ENCODE data around the gene TIAM2. TPM values are rescaled to one million over a fixed set of nuclear protein-coding genes. Genes with fewer than 3 reads are reported as not detected.

Gene TIAM2
- total and polyA plus RNA-seq, 10 of the 15 experiments (the other 5 are each of a cell fraction or from before 2014, with no cell fraction given) = 1.1 to 10.5 (median 2.3) TPM

- TF ChIP-seq, protein P1, sequence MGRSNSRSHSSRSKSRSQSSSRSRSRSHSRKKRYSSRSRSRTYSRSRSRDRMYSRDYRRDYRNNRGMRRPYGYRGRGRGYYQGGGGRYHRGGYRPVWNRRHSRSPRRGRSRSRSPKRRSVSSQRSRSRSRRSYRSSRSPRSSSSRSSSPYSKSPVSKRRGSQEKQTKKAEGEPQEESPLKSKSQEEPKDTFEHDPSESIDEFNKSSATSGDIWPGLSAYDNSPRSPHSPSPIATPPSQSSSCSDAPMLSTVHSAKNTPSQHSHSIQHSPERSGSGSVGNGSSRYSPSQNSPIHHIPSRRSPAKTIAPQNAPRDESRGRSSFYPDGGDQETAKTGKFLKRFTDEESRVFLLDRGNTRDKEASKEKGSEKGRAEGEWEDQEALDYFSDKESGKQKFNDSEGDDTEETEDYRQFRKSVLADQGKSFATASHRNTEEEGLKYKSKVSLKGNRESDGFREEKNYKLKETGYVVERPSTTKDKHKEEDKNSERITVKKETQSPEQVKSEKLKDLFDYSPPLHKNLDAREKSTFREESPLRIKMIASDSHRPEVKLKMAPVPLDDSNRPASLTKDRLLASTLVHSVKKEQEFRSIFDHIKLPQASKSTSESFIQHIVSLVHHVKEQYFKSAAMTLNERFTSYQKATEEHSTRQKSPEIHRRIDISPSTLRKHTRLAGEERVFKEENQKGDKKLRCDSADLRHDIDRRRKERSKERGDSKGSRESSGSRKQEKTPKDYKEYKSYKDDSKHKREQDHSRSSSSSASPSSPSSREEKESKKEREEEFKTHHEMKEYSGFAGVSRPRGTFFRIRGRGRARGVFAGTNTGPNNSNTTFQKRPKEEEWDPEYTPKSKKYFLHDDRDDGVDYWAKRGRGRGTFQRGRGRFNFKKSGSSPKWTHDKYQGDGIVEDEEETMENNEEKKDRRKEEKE (IDR thresholded peaks at IDR 0.05) = no peak
- TF ChIP-seq POU2F2 (IDR thresholded peaks at IDR 0.05; ENCODE audit: borderline replicate concordance, low read depth, low read length) = no peak
- TF ChIP-seq BMI1 (IDR thresholded peaks at IDR 0.05; ENCODE audit: borderline replicate concordance) = no peak
Observed at GRCh38 chr6:155200012-155200411, 204.9 kb downstream of the TIAM2 start (continued).

DNA sequence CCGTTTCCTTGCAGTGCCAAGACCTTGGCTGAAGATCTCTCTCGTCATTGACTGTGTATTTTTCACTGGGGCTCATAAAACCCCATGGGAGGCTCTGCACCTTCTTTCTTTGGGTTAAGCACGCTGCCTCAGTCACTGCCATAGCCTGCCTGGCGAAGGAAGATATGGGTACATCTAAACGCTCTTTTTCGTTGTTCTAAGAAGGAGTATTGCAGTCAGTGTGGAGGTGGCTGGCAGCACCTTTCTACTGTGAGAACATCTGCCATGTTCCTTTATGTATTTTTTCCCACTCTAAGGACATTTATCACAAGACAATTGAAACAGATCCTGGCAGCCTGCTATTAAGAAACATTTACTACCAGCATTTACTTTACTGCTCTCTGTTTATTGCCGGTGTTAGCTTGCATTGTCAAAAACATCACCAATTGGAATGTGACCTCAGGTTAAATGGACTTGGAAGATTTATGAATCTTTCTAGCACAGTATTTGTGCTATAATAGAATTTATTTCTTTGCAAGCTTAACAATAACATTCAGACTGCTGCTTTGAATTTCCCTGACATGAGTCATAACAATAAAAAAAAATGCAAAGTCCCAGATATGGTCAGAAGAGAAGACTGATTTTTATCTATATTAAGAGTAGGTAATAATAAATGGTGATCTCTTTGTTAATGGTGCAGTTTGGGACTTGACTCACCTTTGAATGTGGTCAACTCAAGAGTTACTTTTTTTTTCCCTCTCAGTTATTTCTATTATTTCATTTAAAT lies 206.5 kb downstream of the TIAM2 start:
- RAD21 ChIA-PET (ENCODE audit: unreplicated experiment) = interaction anchor here (0.6 to 1.3 kb wide), 3 partner anchors 16 to 47 kb away, joined by 3 to 6 read pairs (median 4); no protein-coding TSS in a partner anchor
- SMC1A ChIA-PET (ENCODE audit: uncharacterized antibody, unreplicated experiment) = interaction anchor here (1.3 to 2.5 kb wide), 3 partner anchors 17 to 25 kb away, joined by 3 to 7 read pairs (median 6); no protein-coding TSS in a partner anchor
- ATAC-seq = peak; percentile 61
- Histone ChIP-seq H3K36me3 (ENCODE audit: control insufficient read depth in 2 of 2, insufficient read depth in 2 of 2, low read length in 1 of 2) (no peaks in the 10 kb centered on the region), H3K27me3 (replicated peaks in 1 of 2; ENCODE audit: control insufficient read depth in 2 of 2, insufficient read depth in 2 of 2, low read length in 1 of 2) (no peaks in the 10 kb centered on the region), H3K4me1 (ENCODE audit: control insufficient read depth, insufficient read depth, low read length) (peaks cover 14% of the 10 kb centered on the region), H3K9ac (ENCODE audit: control insufficient read depth, insufficient read depth, low read length) (no peak overlapping the region), H3K79me2 (ENCODE audit: control insufficient read depth, insufficient read depth, low read length) (no peaks in the 10 kb centered on the region; the same call in 1 of the 2 replicates), H2AFZ (ENCODE audit: control insufficient read depth, low read depth, low read length) (no peak overlapping the region), H3K4me2 (ENCODE audit: control insufficient read depth, insufficient read depth) (no peak overlapping the region; the same call in 1 of the 2 replicates), H4K20me1 (ENCODE audit: control insufficient read depth, insufficient read depth) (no peaks in the 10 kb centered on the region), H3K4me3 (no peak overlapping the region), H3K27ac (ENCODE audit: control insufficient read depth, insufficient read depth) (no peak overlapping the region), H3K9me3 (replicated peaks; ENCODE audit: control insufficient read depth, insufficient read depth, low read length) (peaks cover 6% of the 10 kb centered on the region; the same call in 2 of the 3 replicates)
- intact Hi-C loops (cut with micrococcal nuclease; ENCODE audit: unreplicated experiment) = loop anchor here (2.0 kb wide), 1 partner anchor 15 kb away; no protein-coding TSS in a partner anchor
- no peak for TF ChIP-seq CBFB (IDR thresholded peaks at IDR 0.05; ENCODE audit: low read depth)
- TF ChIP-seq SMAD5 (IDR thresholded peaks at IDR 0.05; ENCODE audit: low read depth) = no peak
- TF ChIP-seq JUNB (IDR thresholded peaks at IDR 0.05) = peak; percentile 80
- no peak for TF ChIP-seq ELK1 (IDR thresholded peaks at IDR 0.05; ENCODE audit: low read depth, low read length)
- peak; percentile 70 for TF ChIP-seq MEF2A (IDR thresholded peaks at IDR 0.05; ENCODE audit: insufficient read depth, low read depth, low read length)
- peak; percentile 58 for TF ChIP-seq RUNX3 (IDR thresholded peaks at IDR 0.05; ENCODE audit: low read length)
- TF ChIP-seq PKNOX1 (IDR thresholded peaks at IDR 0.05) = no peak
- TF ChIP-seq ZZZ3 (IDR thresholded peaks at IDR 0.05; ENCODE audit: control insufficient read depth, insufficient read length, low read depth) = no peak
- peak; percentile 51; the same call in 1 of the 2 replicates for TF ChIP-seq NFIC (IDR thresholded peaks at IDR 0.05; ENCODE audit: low read depth, low read length)
- no peak for DNase-seq (ENCODE audit: low read depth, low spot score)
- WGBS (ENCODE audit: insufficient coverage, insufficient replicate concordance, low lambda C conversion rate, missing lambda C conversion rate) = 5% methylated on average over 7 of the region's 7 CpGs
- in situ Hi-C loops (cut with MboI) = no loop called here
- CTCF ChIA-PET = interaction anchor here (0.7 kb wide), 1 partner anchor 273 kb away, joined by 3 read pairs; no protein-coding TSS in a partner anchor
- FAIRE-seq = peak; percentile 89
- BruUV-seq (replicated peaks) = no TSS peak
- POLR2A ChIA-PET = no interaction called here

Measured in GM12878 (cell line).